HepG2 (cell line): ENCODE results near the gene FBF1. TPM values are rescaled to one million over a fixed set of nuclear protein-coding genes. Genes with fewer than 3 reads are reported as not detected.
"Not testable (repeated sequence)": the region's sequence is repeated elsewhere in the genome, so short reads cannot be mapped to it uniquely, and the experiment has no call there.

Experiments used
- ATAC-seq: fragments of 200-7000 bp; cut with Tn5 transposase; 3 replicates; pipeline ENCODE4 v1.9.1; 2020; ENCODE audit warnings: mild to moderate bottlenecking, moderate library complexity
- BruUV-seq: library from RNA; stranded (reverse); fragments of 400-500 nt; replicated peaks from 2 replicates; lab custom pipeline; 2021; lab: Mats Ljungman, UMichigan
- CTCF ChIA-PET: fragments of 300-600 bp; formaldehyde crosslinking; extraction: SDS; loops from one replicate; lab custom pipeline; 2021; ENCODE audit warnings: low total read pairs, inconsistent platforms, low intra/inter-chr PET ratio; lab: Yijun Ruan, JAX
- POLR2A ChIA-PET: fragments of 350-600 bp; sonication (Branson Sonifier 250); formaldehyde crosslinking; loops from one replicate; lab custom pipeline; 2020; ENCODE audit warnings: antibody characterized with exemption, inconsistent platforms; lab: Yijun Ruan, JAX
- DNase-seq: peaks from one replicate; pipeline ENCODE4 v3.0.0-alpha.2; 2015; ENCODE audit warnings: low spot score
- FAIRE-seq: peaks from 3 replicates; lab custom pipeline; 2011; peaks lifted over from hg19 to GRCh38; lab: Jason Lieb, UNC
- H2AFZ ChIP-seq: one replicate; pipeline ENCODE4 v1.6.1; 2011; ENCODE audit warnings: low read length, inconsistent platforms
- H3K27ac ChIP-seq: fragments of 300-600 bp; 3 replicates; pipeline ENCODE4 v1.8.0; 2011; ENCODE audit warnings: mixed run types, mild to moderate bottlenecking, mixed read lengths, low read length, inconsistent platforms; ENCODE audit not compliant: insufficient read depth; ENCODE audit errors: extremely low read length
- H3K27me3 ChIP-seq, 2 experiments: fragments of 200-600 bp in 1 of 2; 2 replicates in 1 of 2; 3 replicates in 1 of 2; pipeline versions ENCODE4 v1.6.0 to v1.8.0; 2011; ENCODE audit warnings: low read length in 2 of 2, mild to moderate bottlenecking in 2 of 2, moderate library complexity in 2 of 2, inconsistent platforms in 1 of 2; ENCODE audit not compliant: insufficient read depth in 2 of 2, control insufficient read depth in 1 of 2
- H3K36me3 ChIP-seq, 2 experiments: fragments of 200-600 bp in 1 of 2; replicated peaks in 1 of 2; 2 replicates in 1 of 2; 3 replicates in 1 of 2; pipeline versions ENCODE4 v1.5.1 to v1.8.0; 2011; ENCODE audit warnings: low read length in 2 of 2, inconsistent platforms in 1 of 2; ENCODE audit not compliant: insufficient read depth in 2 of 2, control insufficient read depth in 1 of 2
- H3K4me1 ChIP-seq: 2 replicates; pipeline ENCODE4 v1.5.1; 2012; ENCODE audit warnings: low read length, inconsistent platforms; ENCODE audit not compliant: insufficient read depth
- H3K4me2 ChIP-seq: 2 replicates; pipeline ENCODE4 v1.6.0; 2011; ENCODE audit warnings: low read depth, low read length, inconsistent platforms
- H3K4me3 ChIP-seq, 3 experiments: fragments of 200-600 bp in 1 of 3; sonication (generic), shearing (Covaris generic) in 1 of 3; replicated peaks in 1 of 3; 2 replicates each; pipeline ENCODE4 v1.5.1; 2011 to 2016; ENCODE audit warnings: low read length in 3 of 3, inconsistent platforms in 2 of 3, low read depth in 2 of 3, mild to moderate bottlenecking in 2 of 3, control low read depth in 1 of 3, mixed read lengths in 1 of 3; ENCODE audit not compliant: insufficient read depth in 1 of 3
- H3K79me2 ChIP-seq: one replicate; pipeline ENCODE4 v1.6.1; 2011; ENCODE audit warnings: low read length, inconsistent platforms; ENCODE audit not compliant: insufficient read depth
- H3K9ac ChIP-seq: 2 replicates; pipeline ENCODE4 v1.6.0; 2011; ENCODE audit warnings: mild to moderate bottlenecking, low read depth, low read length, inconsistent platforms; ENCODE audit not compliant: insufficient read depth
- H3K9me3 ChIP-seq: 2 replicates; pipeline ENCODE4 v1.5.1; 2012; ENCODE audit warnings: mild to moderate bottlenecking, low read length
- H4K20me1 ChIP-seq: 2 replicates; pipeline ENCODE4 v1.6.0; 2011; ENCODE audit warnings: inconsistent platforms, mild to moderate bottlenecking, low read length, moderate library complexity; ENCODE audit not compliant: insufficient read depth
- DRAP1 ChIP-seq: IDR thresholded peaks from 2 replicates; pipeline ENCODE4 v1.6.1; 2016; ENCODE audit warnings: missing genetic modification reagents, missing compliant biosample characterization
- ETV5 ChIP-seq: IDR thresholded peaks from 2 replicates; pipeline ENCODE4 v1.6.1; 2018; ENCODE audit warnings: missing biosample characterization, missing genetic modification reagents, inconsistent platforms, borderline replicate concordance
- MYPOP ChIP-seq: sonication (generic); formaldehyde crosslinking; IDR thresholded peaks from 2 replicates; pipeline ENCODE4 v1.8.1; 2023; ENCODE audit warnings: mild to moderate bottlenecking, moderate library complexity, missing genetic modification reagents
- ZFP37 ChIP-seq: sonication (generic); formaldehyde crosslinking; IDR thresholded peaks from 2 replicates; pipeline ENCODE4 v1.4.0; 2020; ENCODE audit warnings: missing genetic modification reagents, borderline replicate concordance
- ZMYM3 ChIP-seq: sonication (generic); formaldehyde crosslinking; IDR thresholded peaks from 2 replicates; pipeline ENCODE4 v1.5.1; 2020; ENCODE audit warnings: mild to moderate bottlenecking, missing genetic modification reagents
- ZNF367 ChIP-seq: sonication (generic); formaldehyde crosslinking; IDR thresholded peaks from 2 replicates; pipeline ENCODE4 v1.4.0; 2020; ENCODE audit warnings: missing genetic modification reagents, borderline replicate concordance
- ZNF501 ChIP-seq: sonication (generic); formaldehyde crosslinking; IDR thresholded peaks from 2 replicates; pipeline ENCODE4 v1.5.1; 2020; ENCODE audit warnings: mild to moderate bottlenecking, moderate library complexity, missing genetic modification reagents
- WGBS: methylation state at CpG from one replicate; pipeline ENCODE4 v1.1.6; 2017; ENCODE audit warnings: low lambda C conversion rate; 5-methylcytosine and 5-hydroxymethylcytosine counted together
- in situ Hi-C: cut with HindIII; loops from 2 replicates; pipeline ENCODE4 v1.10.0; 2017; ENCODE audit warnings: low pct_unique_long_range_greater_than_20kb; ENCODE audit not compliant: extremely low pct_ligation_motif_present
- intact Hi-C: fragments of 100-400 bp; cut with micrococcal nuclease; formaldehyde crosslinking; loops from one replicate; pipeline ENCODE4 v1.10.0; 2022; ENCODE audit not compliant: unreplicated experiment
- polyA plus RNA-seq, 8 experiments: library from polyadenylated mRNA; depleted of rRNA in 3 of 8; stranded (reverse) in 7 of 8; unstranded in 1 of 8; fragments of >200 nt; fragmentation: Illumina TruSeq in 4 of 8; extraction: Trizol in 4 of 8; gene quantifications; 2 replicates each; pipeline versions ENCODE4 v1.2.1 to v1.2.3, GENCODE V29; 2011 to 2016; ENCODE audit warnings: low read depth in 4 of 8, missing spikeins in 1 of 8, mixed read lengths in 1 of 8; ENCODE audit not compliant: insufficient read depth in 1 of 8
- total RNA-seq, 5 experiments: library from RNA; depleted of rRNA; stranded (reverse); fragments of >200 nt; fragmentation: Illumina TruSeq; extraction: Trizol; gene quantifications; 2 replicates each; pipeline ENCODE4 v1.2.3, GENCODE V29; 2016; ENCODE audit warnings: low read depth in 1 of 5
- TF ChIP-seq, protein P1 (sequence below): sonication (generic); formaldehyde crosslinking; IDR thresholded peaks from 2 replicates; pipeline ENCODE4 v1.5.1; 2020; ENCODE audit warnings: mild to moderate bottlenecking, missing genetic modification reagents, moderate library complexity

The FBF1 gene
- total and polyA plus RNA-seq, 2 of the 13 experiments (the other 11 are each of a cell fraction or from before 2014, with no cell fraction given) = 2.4 to 8.1 TPM

DNA sequence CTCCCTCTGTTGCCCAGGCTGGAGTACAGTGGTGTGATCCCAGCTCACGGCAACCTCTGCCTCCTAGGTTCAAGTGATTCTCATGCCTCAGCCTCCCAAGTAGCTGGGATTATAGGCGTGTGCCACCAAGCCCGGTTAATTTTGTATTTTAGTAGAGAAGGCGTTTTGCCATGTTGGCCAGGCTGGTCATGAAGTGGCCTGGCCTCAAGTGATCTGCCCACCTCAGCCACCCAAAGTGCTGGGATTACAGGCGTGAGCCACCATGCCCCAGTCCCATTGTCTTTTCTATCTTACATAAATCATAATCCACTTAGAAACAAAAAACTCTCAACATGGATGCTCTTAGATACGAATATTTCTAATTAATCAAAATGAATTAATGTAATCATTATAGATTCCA, 34.3 kb upstream of the FBF1 start:
- peak overlapping the region in 2 of 3 experiments; percentile 74 to 98; a peak in 4 of 6 replicates for H3K4me3 ChIP-seq
- intact Hi-C loops = not testable (repeated sequence)

More for the DNA sequence above, 34.3 kb upstream of the FBF1 start:
- H3K27me3 ChIP-seq, CTCF ChIA-PET, H4K20me1 ChIP-seq: not testable (repeated sequence)
- peak overlapping the region; percentile 99 for H3K27ac ChIP-seq
- TF ChIP-seq, protein P1, sequence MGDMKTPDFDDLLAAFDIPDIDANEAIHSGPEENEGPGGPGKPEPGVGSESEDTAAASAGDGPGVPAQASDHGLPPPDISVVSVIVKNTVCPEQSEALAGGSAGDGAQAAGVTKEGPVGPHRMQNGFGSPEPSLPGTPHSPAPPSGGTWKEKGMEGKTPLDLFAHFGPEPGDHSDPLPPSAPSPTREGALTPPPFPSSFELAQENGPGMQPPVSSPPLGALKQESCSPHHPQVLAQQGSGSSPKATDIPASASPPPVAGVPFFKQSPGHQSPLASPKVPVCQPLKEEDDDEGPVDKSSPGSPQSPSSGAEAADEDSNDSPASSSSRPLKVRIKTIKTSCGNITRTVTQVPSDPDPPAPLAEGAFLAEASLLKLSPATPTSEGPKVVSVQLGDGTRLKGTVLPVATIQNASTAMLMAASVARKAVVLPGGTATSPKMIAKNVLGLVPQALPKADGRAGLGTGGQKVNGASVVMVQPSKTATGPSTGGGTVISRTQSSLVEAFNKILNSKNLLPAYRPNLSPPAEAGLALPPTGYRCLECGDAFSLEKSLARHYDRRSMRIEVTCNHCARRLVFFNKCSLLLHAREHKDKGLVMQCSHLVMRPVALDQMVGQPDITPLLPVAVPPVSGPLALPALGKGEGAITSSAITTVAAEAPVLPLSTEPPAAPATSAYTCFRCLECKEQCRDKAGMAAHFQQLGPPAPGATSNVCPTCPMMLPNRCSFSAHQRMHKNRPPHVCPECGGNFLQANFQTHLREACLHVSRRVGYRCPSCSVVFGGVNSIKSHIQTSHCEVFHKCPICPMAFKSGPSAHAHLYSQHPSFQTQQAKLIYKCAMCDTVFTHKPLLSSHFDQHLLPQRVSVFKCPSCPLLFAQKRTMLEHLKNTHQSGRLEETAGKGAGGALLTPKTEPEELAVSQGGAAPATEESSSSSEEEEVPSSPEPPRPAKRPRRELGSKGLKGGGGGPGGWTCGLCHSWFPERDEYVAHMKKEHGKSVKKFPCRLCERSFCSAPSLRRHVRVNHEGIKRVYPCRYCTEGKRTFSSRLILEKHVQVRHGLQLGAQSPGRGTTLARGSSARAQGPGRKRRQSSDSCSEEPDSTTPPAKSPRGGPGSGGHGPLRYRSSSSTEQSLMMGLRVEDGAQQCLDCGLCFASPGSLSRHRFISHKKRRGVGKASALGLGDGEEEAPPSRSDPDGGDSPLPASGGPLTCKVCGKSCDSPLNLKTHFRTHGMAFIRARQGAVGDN = peak; percentile 25; the same call in 1 of the 2 replicates
- peak; percentile 51; the same call in 1 of the 2 replicates for TF ChIP-seq MYPOP (CRISPR knock-in tag)
- peak; percentile 64; the same call in 1 of the 2 replicates for TF ChIP-seq ZFP37 (CRISPR knock-in tag)
- peak; percentile 11; the same call in 1 of the 2 replicates for TF ChIP-seq DRAP1
- peak; percentile 71 for TF ChIP-seq ZNF501 (CRISPR knock-in tag)
- TF ChIP-seq ZNF367 = 0 out of 2 replicates have a peak, but pooled peaks have one; percentile 50
- 0 out of 2 replicates have a peak, but pooled peaks have one; percentile 21 for TF ChIP-seq ETV5 (CRISPR knock-in tag)
- peak; percentile 14; the same call in 1 of the 2 replicates for TF ChIP-seq ZMYM3 (CRISPR knock-in tag)
- TF ChIP-seq, all 625 proteins: peak for 8; not testable (repeated sequence) for 617
- H3K9me3 ChIP-seq, ATAC-seq, DNase-seq, in situ Hi-C loops, H2AFZ ChIP-seq, FAIRE-seq, BruUV-seq: not testable (repeated sequence)
- POLR2A ChIA-PET = interaction anchor here (0.6 to 11.5 kb wide), 5 partner anchors 15 to 195 kb away, joined by 3 to 481 read pairs (median 19); partner anchors contain the start of genes CDK3 and MRPL38
- Histone ChIP-seq H3K36me3 (peaks cover 8 to 36% of the 10 kb centered on the region in 2 experiments), H3K4me2 (peak overlapping the region; percentile 87), H3K4me1 (peaks cover 80% of the 10 kb centered on the region), H3K9ac (peak overlapping the region; percentile 91; the same call in 1 of the 2 replicates), H3K79me2 (peaks cover 71% of the 10 kb centered on the region)
- 92% methylated on average over 6 of the region's 6 CpGs for WGBS
